Activated CD4-positive, alpha-beta T cell treated with anti-CD3 and anti-CD28 coated beads, Interleukin-2, amount 10 ng/mL, durations not matched to agents 7 days and 5 days (primary cell): Measurements from ENCODE around the gene NBPF1. TPM values are rescaled to one million over a fixed set of nuclear protein-coding genes. Genes with fewer than 3 reads are reported as not detected.
"Not testable (repeated sequence)": the region's sequence is repeated elsewhere in the genome, so short reads cannot be mapped to it uniquely, and the experiment has no call there.

Source experiments
- CTCF ChIA-PET: fragments of 350-600 bp; sonication (Branson Sonifier 250); formaldehyde crosslinking; loops from one replicate; lab custom pipeline; 2021; ENCODE audit warnings: antibody characterized with exemption; lab: Charles Lee
- POLR2A ChIA-PET: fragments of 350-600 bp; sonication (Branson Sonifier 250); formaldehyde crosslinking; loops from one replicate; lab custom pipeline; 2021; ENCODE audit warnings: antibody characterized with exemption; lab: Charles Lee
- DNase-seq: peaks from one replicate; pipeline ENCODE4 v3.0.0-alpha.2; 2020
- H3K27ac Mint-ChIP-seq: one replicate; pipeline ENCODE4 v1.8.0; 2021; ENCODE audit warnings: mild to moderate bottlenecking, moderate library complexity, mixed read lengths
- H3K27me3 Mint-ChIP-seq: one replicate; pipeline ENCODE4 v1.8.0; 2021; ENCODE audit warnings: mixed read lengths
- H3K36me3 Mint-ChIP-seq: one replicate; pipeline ENCODE4 v1.8.0; 2021; ENCODE audit warnings: low read depth, mixed read lengths
- H3K4me1 Mint-ChIP-seq: one replicate; pipeline ENCODE4 v1.8.0; 2021; ENCODE audit warnings: mixed read lengths
- H3K4me3 Mint-ChIP-seq: one replicate; pipeline ENCODE4 v1.8.0; 2021; ENCODE audit warnings: mild to moderate bottlenecking, moderate library complexity, mixed read lengths
- H3K9me3 Mint-ChIP-seq: one replicate; pipeline ENCODE4 v1.8.0; 2021; ENCODE audit warnings: mixed read lengths
- total RNA-seq, 2 experiments: library from RNA; stranded (reverse); gene quantifications; one replicate each; pipeline ENCODE4 v1.2.3, GENCODE V29; 2021

Gene NBPF1
- total RNA-seq, 2 experiments from 2014 or later = 6.7 to 7.7 TPM

GRCh38 chr1:16614361-16615252 lies 1.2 kb upstream of the NBPF1 start:
- CTCF ChIA-PET = interaction anchor here (0.5 to 6.2 kb wide), 3 partner anchors 10 to 91 kb away, joined by 3 to 33 read pairs (median 3); no protein-coding TSS in a partner anchor
- POLR2A ChIA-PET = no interaction called here
- Mint-ChIP-seq H3K9me3 (no peaks in the 10 kb centered on the region), H3K4me1 (no peaks in the 10 kb centered on the region), H3K36me3 (no peaks in the 10 kb centered on the region), H3K27me3 (no peaks in the 10 kb centered on the region), H3K27ac (no peak overlapping the region), H3K4me3 (no peak overlapping the region)
- peak; percentile 19 for DNase-seq

DNA sequence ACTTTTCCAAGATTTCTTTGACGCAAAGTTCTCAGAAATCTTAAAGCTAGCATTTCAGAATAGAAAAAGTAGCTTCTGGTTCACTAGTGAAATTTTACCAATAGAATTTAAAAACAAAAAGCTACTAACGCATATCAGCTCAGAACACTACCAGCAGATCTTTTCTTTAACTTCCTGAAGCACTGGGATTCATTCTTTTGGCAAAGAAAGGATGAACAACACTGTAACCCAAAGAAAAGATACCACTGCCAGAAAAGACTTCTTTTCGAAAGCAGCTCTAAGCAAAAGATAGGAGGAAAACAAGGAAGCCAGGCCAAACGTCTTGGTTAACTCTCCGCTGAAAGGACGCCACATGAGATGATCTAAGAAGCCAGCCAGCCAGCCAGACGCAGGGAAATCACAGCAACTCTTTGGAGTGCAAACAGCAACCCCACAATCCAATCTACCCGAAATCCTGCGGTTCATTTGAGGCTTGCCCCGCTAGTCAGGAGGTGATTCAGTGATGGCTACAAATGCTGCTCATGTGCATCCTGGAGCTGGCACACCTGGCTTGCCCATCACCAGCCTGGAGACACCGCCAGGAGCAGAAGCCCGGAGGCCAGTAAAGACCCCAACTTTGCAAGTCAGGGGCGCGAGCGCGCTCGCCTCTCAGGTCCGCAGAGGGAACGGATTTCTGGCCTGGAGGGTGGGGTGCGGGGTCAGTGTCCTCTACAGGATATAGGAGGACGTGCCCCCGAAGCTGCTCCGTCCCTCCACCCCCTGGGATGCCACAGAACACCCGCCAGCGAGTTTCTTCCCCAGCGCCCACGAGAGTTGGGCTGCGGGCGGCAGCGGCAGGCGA lies 812 bp downstream of the NBPF1 start:
- no peak overlapping the region for H3K27ac Mint-ChIP-seq
- no peaks in the 10 kb centered on the region for H3K4me1 Mint-ChIP-seq
- no peaks in the 10 kb centered on the region for H3K36me3 Mint-ChIP-seq
- CTCF ChIA-PET = interaction anchor here (1.1 to 6.2 kb wide), 5 partner anchors 8 to 114 kb away, joined by 3 to 33 read pairs (median 8); no protein-coding TSS in a partner anchor
- POLR2A ChIA-PET = interaction anchor here (0.7 kb wide), 2 partner anchors 13 to 29 kb away, joined by 3 read pairs; no protein-coding TSS in a partner anchor
- no peaks in the 10 kb centered on the region for H3K9me3 Mint-ChIP-seq
- no peak overlapping the region for H3K4me3 Mint-ChIP-seq
- DNase-seq = peak; percentile 40
- no peaks in the 10 kb centered on the region for H3K27me3 Mint-ChIP-seq

GRCh38 chr1:16611981-16612331 lies 1.4 kb downstream of the NBPF1 start:
- H3K27ac Mint-ChIP-seq = not testable (repeated sequence)

GRCh38 chr1:16611164-16611563 lies 2.2 kb downstream of the NBPF1 start:
- not testable (repeated sequence) for H3K27ac Mint-ChIP-seq, H3K9me3 Mint-ChIP-seq, H3K4me3 Mint-ChIP-seq, H3K36me3 Mint-ChIP-seq, DNase-seq, H3K4me1 Mint-ChIP-seq, H3K27me3 Mint-ChIP-seq
- ChIA-PET POLR2A (interaction anchor here (0.6 kb wide), 1 partner anchor 294 kb away, joined by 6 read pairs; no protein-coding TSS in a partner anchor), CTCF (interaction anchor here (0.6 to 6.2 kb wide), 5 partner anchors 10 to 116 kb away, joined by 3 to 33 read pairs (median 7); no protein-coding TSS in a partner anchor)

More at GRCh38 chr1:16611981-16612331, 1.4 kb downstream of the NBPF1 start:
- H3K27me3 Mint-ChIP-seq, H3K36me3 Mint-ChIP-seq, H3K9me3 Mint-ChIP-seq, H3K4me1 Mint-ChIP-seq, H3K4me3 Mint-ChIP-seq: not testable (repeated sequence)
- CTCF ChIA-PET = interaction anchor here (0.6 to 6.2 kb wide), 6 partner anchors 9 to 115 kb away, joined by 3 to 33 read pairs (median 8); no protein-coding TSS in a partner anchor
- peak; percentile 10 for DNase-seq
- POLR2A ChIA-PET = interaction anchor here (0.6 to 0.7 kb wide), 2 partner anchors 29 to 293 kb away, joined by 3 to 6 read pairs; no protein-coding TSS in a partner anchor

DNA sequence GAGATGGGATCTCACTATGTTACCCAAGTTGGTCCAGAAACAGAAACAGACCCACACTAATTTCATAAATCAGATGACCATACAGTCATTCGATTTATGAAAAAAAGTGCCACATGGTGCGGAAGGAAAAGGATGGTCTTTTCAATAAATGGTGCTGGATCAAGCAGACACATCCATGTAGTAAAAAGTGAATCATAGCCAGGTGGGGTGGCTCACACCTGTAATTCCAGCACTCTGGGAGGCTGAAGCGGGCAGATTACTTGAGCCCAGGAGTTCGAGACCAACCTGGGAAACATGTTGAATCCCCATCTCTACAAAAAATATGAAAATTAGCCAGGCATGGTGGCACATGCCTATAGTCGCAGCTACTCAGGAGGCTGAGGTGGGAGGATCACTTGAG lies 2.8 kb downstream of the NBPF1 start:
- DNase-seq = peak; percentile 5
- H3K4me1 Mint-ChIP-seq, H3K9me3 Mint-ChIP-seq, H3K36me3 Mint-ChIP-seq, POLR2A ChIA-PET, H3K27ac Mint-ChIP-seq, H3K4me3 Mint-ChIP-seq, H3K27me3 Mint-ChIP-seq: not testable (repeated sequence)
- CTCF ChIA-PET = interaction anchor here (2.1 to 2.7 kb wide), 2 partner anchors 10 kb away, joined by 8 to 14 read pairs; no protein-coding TSS in a partner anchor

DNA sequence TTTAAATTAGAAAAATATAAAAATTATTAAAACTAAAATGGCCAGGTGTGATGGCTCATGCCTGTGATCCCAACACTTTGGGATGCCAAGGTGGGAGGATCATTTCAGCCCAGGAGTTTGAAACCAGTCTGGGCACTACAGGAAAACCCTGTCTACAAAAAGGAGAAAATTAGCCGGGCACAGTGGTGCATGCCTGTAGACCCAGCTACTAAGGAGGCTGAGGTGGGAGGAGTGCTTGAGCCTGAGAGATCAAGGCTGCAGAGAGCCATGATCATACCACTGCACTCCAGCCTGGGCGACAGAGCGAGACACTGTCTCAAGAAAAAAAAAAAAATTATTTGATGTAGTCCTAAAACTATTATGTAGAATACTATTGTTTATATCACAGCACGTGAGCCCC lies 3.6 kb downstream of the NBPF1 start:
- H3K4me3 Mint-ChIP-seq, H3K4me1 Mint-ChIP-seq, H3K9me3 Mint-ChIP-seq, H3K36me3 Mint-ChIP-seq, H3K27me3 Mint-ChIP-seq, POLR2A ChIA-PET, H3K27ac Mint-ChIP-seq: not testable (repeated sequence)
- CTCF ChIA-PET = interaction anchor here (0.8 to 2.1 kb wide), 4 partner anchors 8 to 26 kb away, joined by 3 to 8 read pairs (median 6); no protein-coding TSS in a partner anchor
- peak; percentile 10 for DNase-seq

- Mint-ChIP-seq H3K4me3 (no peak overlapping the region), H3K4me1 (no peaks in the 10 kb centered on the region), H3K27me3 (no peaks in the 10 kb centered on the region), H3K36me3 (no peaks in the 10 kb centered on the region), H3K27ac (no peak overlapping the region), H3K9me3 (no peaks in the 10 kb centered on the region)
- CTCF ChIA-PET = interaction anchor here (0.7 to 2.3 kb wide), 9 partner anchors 9 to 118 kb away, joined by 3 to 12 read pairs (median 3); no protein-coding TSS in a partner anchor
- DNase-seq = no peak
- POLR2A ChIA-PET = interaction anchor here (0.6 kb wide), 1 partner anchor 14 kb away, joined by 3 read pairs; no protein-coding TSS in a partner anchor
Observed at GRCh38 chr1:16608838-16609560, 4.4 kb downstream of the NBPF1 start.

- DNase-seq, H3K36me3 Mint-ChIP-seq, H3K4me1 Mint-ChIP-seq, H3K9me3 Mint-ChIP-seq, H3K27ac Mint-ChIP-seq, POLR2A ChIA-PET, H3K4me3 Mint-ChIP-seq, H3K27me3 Mint-ChIP-seq: not testable (repeated sequence)
- CTCF ChIA-PET = interaction anchor here (0.7 to 2.3 kb wide), 8 partner anchors 8 to 119 kb away, joined by 3 to 12 read pairs (median 3); no protein-coding TSS in a partner anchor
Observed at GRCh38 chr1:16607853-16608815, 5.2 kb downstream of the NBPF1 start.

GRCh38 chr1:16607433-16607851 lies 5.9 kb downstream of the NBPF1 start:
- no peaks in the 10 kb centered on the region for H3K4me1 Mint-ChIP-seq

DNA sequence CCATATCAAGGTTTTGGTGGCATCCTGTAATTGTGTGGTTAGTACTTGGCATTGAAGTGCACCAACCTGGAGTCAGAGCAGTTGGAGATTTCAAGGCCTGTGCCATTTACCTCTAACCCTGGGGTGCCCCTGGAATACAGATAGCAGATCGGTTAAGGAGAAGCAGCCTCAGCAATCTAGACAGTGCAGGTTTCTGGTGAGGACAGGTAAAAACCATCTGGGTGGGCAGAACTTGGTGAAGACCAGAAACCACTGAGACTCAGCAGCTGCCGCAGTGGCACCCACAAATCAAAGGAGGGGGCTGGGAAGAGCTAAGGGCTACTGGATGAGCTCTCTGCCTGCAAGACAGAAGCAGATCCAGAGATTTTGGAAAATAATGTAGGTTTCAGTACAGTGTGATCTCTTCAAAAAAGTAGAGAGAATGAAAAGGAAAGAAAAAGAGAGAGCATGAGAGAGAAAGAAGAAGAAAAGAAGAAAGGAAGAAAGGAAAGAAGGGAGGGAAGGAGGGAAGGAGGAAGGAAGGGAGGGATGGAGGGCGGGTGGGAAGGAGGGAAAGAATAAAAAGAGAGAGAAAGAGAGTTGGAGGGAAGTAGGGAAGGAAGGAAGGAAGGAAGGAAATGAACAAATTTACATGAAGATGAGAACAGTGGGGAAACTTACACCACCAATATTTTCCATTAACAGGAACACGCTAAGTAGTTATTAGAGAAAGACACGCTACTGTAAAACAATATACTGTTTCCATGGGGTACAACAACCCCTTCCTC lies 6.5 kb downstream of the NBPF1 start:
- ChIA-PET POLR2A (interaction anchor here (0.7 kb wide), 1 partner anchor 97 kb away, joined by 5 read pairs; no protein-coding TSS in a partner anchor), CTCF (interaction anchor here (2.3 kb wide), 1 partner anchor 18 kb away, joined by 12 read pairs; no protein-coding TSS in a partner anchor)
- not testable (repeated sequence) for H3K4me1 Mint-ChIP-seq, H3K27ac Mint-ChIP-seq, H3K4me3 Mint-ChIP-seq, DNase-seq, H3K27me3 Mint-ChIP-seq, H3K9me3 Mint-ChIP-seq, H3K36me3 Mint-ChIP-seq

More at GRCh38 chr1:16607433-16607851, 5.9 kb downstream of the NBPF1 start:
- ChIA-PET POLR2A (no interaction called here), CTCF (interaction anchor here (2.3 kb wide), 1 partner anchor 17 kb away, joined by 12 read pairs; no protein-coding TSS in a partner anchor)
- H3K27ac Mint-ChIP-seq = no peak overlapping the region
- no peak for DNase-seq
- no peak overlapping the region for H3K4me3 Mint-ChIP-seq
- no peaks in the 10 kb centered on the region for H3K36me3 Mint-ChIP-seq
- no peaks in the 10 kb centered on the region for H3K27me3 Mint-ChIP-seq
- H3K9me3 Mint-ChIP-seq = no peaks in the 10 kb centered on the region
